Vagina (tissue), 2 donors: ENCODE results near the gene NSUN6.

ENCODE experiments used
- CTCF ChIP-seq, 3 experiments: fragments of 450-650 bp in 2 of 3; fragments of 200-600 bp in 1 of 3; sonication (generic) in 1 of 3; IDR thresholded peaks; one replicate each; pipeline ENCODE4 v1.5.1; 2017 to 2019; ENCODE audit warnings: antibody characterized with exemption in 3 of 3, mild to moderate bottlenecking in 2 of 3, moderate library complexity in 2 of 3
- POLR2A ChIP-seq, 2 donors: fragments of 450-650 bp; IDR thresholded peaks; one replicate each; pipeline ENCODE4 v1.6.1; 2017; ENCODE audit warnings: antibody characterized with exemption in 2 of 2, mild to moderate bottlenecking in 2 of 2, moderate library complexity in 2 of 2

- TF ChIP-seq CTCF (IDR thresholded peaks at IDR 0.05) (no peak), POLR2A (IDR thresholded peaks at IDR 0.05) (no peak)
These were observed 886 bp downstream of the NSUN6 start for GRCh38 chr10:18650404-18650997.
